Measurements from ENCODE around the gene AHCYL2. TPM values are rescaled to one million over a fixed set of nuclear protein-coding genes. Genes with fewer than 3 reads are reported as not detected.
"Not testable (repeated sequence)": the region's sequence is repeated elsewhere in the genome, so short reads cannot be mapped to it uniquely, and the experiment has no call there.

The AHCYL2 gene
- total RNA-seq, 8 experiments from 2014 or later: 8.5 to 123 (median 23.8) TPM

DNA sequence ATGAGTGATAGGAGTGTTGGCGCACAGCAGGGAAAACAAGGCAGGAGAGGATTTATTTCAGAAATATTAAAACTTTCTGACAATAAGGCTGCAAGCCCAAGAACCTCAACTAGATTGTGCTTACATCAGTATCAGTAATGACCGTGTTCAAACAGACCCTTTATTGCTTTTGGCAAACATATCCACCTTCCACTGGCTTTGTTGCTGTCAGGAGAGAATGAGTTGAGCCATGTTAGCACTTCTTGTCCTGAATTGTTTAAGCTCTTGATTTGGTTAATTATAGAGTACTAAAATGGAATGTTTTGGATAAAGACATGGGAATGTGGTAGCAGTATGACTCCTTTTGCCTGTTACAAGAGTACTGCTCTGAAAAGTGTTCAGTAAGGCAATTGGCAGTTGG is 3.8 kb downstream of the AHCYL2 start:
- Histone ChIP-seq H3K27ac (no peak overlapping the region), H3K4me1 (replicated peaks in 1 of 2) (peaks cover 12 to 16% of the 10 kb centered on the region in 2 donors), H3K4me3 (no peak overlapping the region)
- in situ Hi-C loops (cut with MboI; ENCODE audit: low pct_unique_long_range_greater_than_20kb in 2 of 9, low sequenced_read_pairs in 9 of 9, unreplicated experiment in 9 of 9): loop anchor here in 2 of 9 experiments (10.0 kb wide), 2 partner anchors 66 to 246 kb away; no protein-coding TSS in a partner anchor
- ATAC-seq (replicated peaks in 6 of 8): no peak
- WGBS, 10 experiments: 25 to 100% (median 100%) methylated on average over 1 to 2 of the region's 2 CpGs; no CpG with 5 or more reads in 2 of the 10 experiments

DNA sequence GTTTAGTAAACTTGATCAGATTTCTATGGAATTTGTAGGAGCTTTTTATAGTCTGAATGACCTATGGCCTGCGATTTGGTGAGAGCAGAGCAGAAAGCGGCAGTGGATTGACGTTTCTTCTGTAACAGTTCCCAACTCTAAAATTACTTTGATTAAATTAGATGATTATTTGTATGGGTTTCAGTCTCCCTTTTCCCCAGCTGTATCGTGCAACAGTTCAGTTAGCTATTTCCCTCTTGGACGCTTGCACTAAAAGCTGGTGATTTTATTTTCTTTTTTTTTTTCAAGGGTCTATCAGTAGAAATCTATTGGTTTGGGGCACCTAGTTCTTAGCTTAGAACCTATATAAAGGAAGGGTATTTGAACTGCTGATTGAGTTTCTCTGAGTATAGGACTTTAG is 6.8 kb downstream of the AHCYL2 start:
- no peak overlapping the region for H3K4me3 ChIP-seq
- 43 to 100% (median 95%) methylated on average over 1 to 5 of the region's 5 CpGs for WGBS, 10 experiments
- no peak for ATAC-seq (replicated peaks in 6 of 8)

DNA sequence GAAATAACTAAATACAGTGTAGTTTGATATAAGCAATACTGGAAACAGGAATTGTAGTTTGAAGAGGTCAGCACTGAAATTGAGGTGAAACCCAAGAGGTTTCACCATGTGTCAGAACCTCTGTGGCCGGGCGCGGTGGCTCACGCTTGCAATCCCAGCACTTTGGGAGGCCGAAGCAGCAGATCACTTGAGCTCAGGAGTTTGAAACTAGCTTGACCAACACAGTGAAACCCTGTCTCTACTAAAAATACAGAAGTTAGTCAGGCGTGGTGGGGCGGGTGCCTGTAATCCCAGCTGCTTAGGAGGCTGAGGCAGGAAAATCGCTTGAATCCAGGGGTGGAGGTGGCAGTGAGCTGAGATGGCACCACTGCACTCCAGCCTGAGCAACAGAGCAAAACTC is 13.7 kb downstream of the AHCYL2 start:
- ATAC-seq (replicated peaks in 6 of 8): no peak
- in situ Hi-C loops (cut with MboI; ENCODE audit: low pct_unique_long_range_greater_than_20kb in 2 of 9, low sequenced_read_pairs in 9 of 9, unreplicated experiment in 9 of 9): no loop called here

More for the DNA sequence above, 6.8 kb downstream of the AHCYL2 start:
- Histone ChIP-seq H3K4me1 (replicated peaks in 1 of 2) (peaks cover 8 to 9% of the 10 kb centered on the region in 2 donors), H3K27ac (no peak overlapping the region)
- in situ Hi-C loops (cut with MboI; ENCODE audit: low pct_unique_long_range_greater_than_20kb in 2 of 9, low sequenced_read_pairs in 9 of 9, unreplicated experiment in 9 of 9): no loop called here

DNA sequence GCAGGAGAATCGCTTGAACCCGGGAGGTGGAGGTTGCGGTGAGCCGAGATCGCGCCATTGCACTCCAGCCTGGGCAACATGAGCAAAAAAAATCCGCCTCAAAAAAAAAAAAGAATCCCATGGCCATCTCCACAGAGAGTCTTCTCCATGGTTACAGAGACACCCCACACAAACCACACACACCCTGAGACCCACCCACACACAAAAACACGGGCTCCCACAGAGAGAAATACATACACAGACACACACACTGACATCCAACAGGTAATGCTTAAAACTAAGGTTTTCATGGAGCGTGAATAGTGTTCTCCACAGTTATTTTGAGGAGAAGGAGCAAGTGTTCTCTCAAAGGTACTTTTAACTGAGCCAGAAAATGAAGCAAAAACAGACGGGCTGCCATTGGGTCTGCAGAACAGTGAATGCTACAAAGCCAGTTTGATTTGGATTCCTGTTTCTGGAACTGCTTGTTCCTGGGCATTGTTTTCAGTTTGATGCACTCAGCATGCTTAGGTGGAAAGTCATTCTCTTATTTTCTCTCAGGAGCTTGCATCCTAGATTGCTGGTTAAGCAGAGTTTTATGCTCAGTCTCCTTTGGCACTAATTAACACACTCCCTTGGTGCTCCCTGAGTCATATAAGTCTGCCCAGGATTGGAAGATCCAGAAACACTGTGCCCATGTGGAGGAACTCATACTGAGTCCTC is 15.4 kb downstream of the AHCYL2 start:
- Histone ChIP-seq H3K4me3 (no peak overlapping the region), H3K27ac (no peak overlapping the region), H3K4me1 (replicated peaks in 1 of 2) (no peaks in the 10 kb centered on the region)
- ATAC-seq (replicated peaks in 6 of 8): peak in 1 of 8 experiments; percentile 26
- 60 to 97% (median 90%) methylated on average over 1 to 6 of the region's 10 CpGs; no CpG with 5 or more reads in 3 of the 10 experiments for WGBS, 10 experiments
- in situ Hi-C loops (cut with MboI; ENCODE audit: low pct_unique_long_range_greater_than_20kb in 2 of 9, low sequenced_read_pairs in 9 of 9, unreplicated experiment in 9 of 9): no loop called here

More for the DNA sequence above, 13.7 kb downstream of the AHCYL2 start:
- H3K4me1 ChIP-seq (replicated peaks in 1 of 2): no peaks in the 10 kb centered on the region
- no peak overlapping the region for H3K4me3 ChIP-seq
- H3K27ac ChIP-seq: no peak overlapping the region
- 84 to 100% (median 96%) methylated on average over 2 to 6 of the region's 8 CpGs; no CpG with 5 or more reads in 5 of the 10 experiments for WGBS, 10 experiments

DNA sequence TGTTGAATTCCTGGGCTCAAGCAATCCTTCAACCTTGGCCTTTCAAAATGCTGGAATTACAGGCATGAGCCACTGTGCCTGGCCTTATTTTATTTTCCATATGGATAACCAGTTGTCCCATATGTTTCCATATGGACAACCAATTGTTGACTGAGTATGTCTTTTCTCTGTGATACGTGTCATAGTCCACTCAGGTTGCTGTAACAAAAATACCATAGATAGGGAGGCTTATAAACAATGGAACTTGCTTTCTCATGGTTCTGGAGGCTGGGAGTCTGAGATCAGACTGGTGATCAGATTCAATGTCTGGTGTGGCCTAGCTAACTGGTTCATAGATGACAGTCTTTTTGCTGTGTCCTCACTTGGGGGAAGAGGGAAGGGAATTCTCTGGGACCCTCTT is 19.4 kb downstream of the AHCYL2 start:
- Histone ChIP-seq H3K4me3 (no peak overlapping the region), H3K27ac (no peak overlapping the region), H3K4me1 (replicated peaks in 1 of 2) (no peaks in the 10 kb centered on the region)
- ATAC-seq (replicated peaks in 6 of 8): no peak
- in situ Hi-C loops (cut with MboI; ENCODE audit: low pct_unique_long_range_greater_than_20kb in 2 of 9, low sequenced_read_pairs in 9 of 9, unreplicated experiment in 9 of 9): no loop called here
- 80 to 100% (median 94%) methylated on average over 1 of the region's 1 CpG; no CpG with 5 or more reads in 4 of the 10 experiments for WGBS, 10 experiments

DNA sequence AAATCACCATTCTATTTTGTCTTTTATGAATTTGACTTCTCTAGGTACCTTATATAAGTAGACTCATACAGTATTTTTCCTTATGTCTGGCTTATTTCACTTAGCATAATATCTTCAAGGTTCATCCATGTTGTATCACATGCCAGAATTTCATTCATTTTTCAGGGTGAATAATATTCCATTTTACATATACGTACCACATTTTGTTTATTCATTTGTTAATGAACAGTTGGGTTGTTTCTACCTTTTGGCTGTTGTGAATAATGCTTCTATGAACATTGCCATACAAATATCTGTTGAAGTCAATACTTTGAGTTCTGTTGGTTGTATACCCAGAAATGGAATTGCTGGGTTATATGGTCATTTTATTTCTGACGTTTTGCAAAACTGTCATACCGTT is 20.7 kb downstream of the AHCYL2 start:
- WGBS, 10 experiments: 63 to 100% (median 93%) methylated on average over 1 to 3 of the region's 3 CpGs; no CpG with 5 or more reads in 1 of the 10 experiments
- H3K4me1 ChIP-seq (replicated peaks in 1 of 2): no peaks in the 10 kb centered on the region
- no peak for ATAC-seq (replicated peaks in 6 of 8)
- no peak overlapping the region for H3K4me3 ChIP-seq
- H3K27ac ChIP-seq: no peak overlapping the region
- in situ Hi-C loops (cut with MboI; ENCODE audit: low pct_unique_long_range_greater_than_20kb in 2 of 9, low sequenced_read_pairs in 9 of 9, unreplicated experiment in 9 of 9): no loop called here

DNA sequence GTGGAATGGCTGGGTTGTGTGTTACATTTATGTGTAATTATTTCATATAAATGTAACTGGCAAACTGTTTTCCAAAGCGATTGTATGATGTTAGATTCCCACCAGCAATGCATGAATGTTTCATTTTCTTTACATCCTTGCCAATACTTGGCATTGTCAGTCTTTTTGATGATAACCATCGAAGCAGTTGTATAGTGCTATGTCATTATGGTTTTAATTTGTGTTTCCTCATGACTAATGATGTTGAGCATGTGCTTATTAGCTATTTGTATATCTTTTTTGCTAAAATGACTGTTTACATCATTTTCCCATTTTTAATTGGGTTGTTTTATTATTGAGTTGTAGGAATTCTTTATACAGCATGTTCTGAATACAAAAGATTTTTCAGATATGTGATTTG is 22.3 kb downstream of the AHCYL2 start:
- 6 to 100% (median 85%) methylated on average over 1 to 2 of the region's 2 CpGs for WGBS, 10 experiments
- no peak for ATAC-seq (replicated peaks in 6 of 8)
- Histone ChIP-seq H3K4me3 (no peak overlapping the region), H3K4me1 (replicated peaks in 1 of 2) (peaks cover 0 to 3% of the 10 kb centered on the region in 2 donors), H3K27ac (no peak overlapping the region)
- in situ Hi-C loops (cut with MboI; ENCODE audit: low pct_unique_long_range_greater_than_20kb in 2 of 9, low sequenced_read_pairs in 9 of 9, unreplicated experiment in 9 of 9): no loop called here

DNA sequence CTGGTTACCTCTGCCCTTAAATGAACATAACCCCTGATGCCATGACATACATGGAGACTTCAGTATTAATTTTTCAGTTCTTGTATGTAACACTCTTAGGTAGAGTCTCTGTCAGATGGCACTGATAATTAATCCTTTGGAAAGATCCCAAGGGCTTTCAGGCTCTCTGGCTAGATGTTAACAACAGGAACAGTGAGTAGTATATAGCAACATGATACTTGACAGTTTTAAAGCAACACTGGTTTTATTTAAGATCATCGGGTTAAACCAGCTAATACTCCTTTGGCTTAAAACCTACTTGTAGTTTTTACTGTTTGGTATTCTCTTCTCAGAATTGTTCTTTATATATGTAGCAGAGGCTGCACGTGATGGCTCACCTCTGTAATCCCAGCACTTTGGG is 27.3 kb downstream of the AHCYL2 start:
- in situ Hi-C loops (cut with MboI; ENCODE audit: low pct_unique_long_range_greater_than_20kb in 2 of 9, low sequenced_read_pairs in 9 of 9, unreplicated experiment in 9 of 9): no loop called here
- Histone ChIP-seq H3K4me3 (no peak overlapping the region), H3K27ac (no peak overlapping the region), H3K4me1 (replicated peaks in 1 of 2) (peaks cover 0 to 7% of the 10 kb centered on the region in 2 donors)
- 0 to 100% (median 90%) methylated on average over 1 to 2 of the region's 2 CpGs; no CpG with 5 or more reads in 2 of the 10 experiments for WGBS, 10 experiments
- ATAC-seq (replicated peaks in 6 of 8): peak in 5 of 8 experiments; percentile 29 to 42 (median 35)

- H3K4me1 ChIP-seq (replicated peaks in 1 of 2); ATAC-seq (replicated peaks in 6 of 8); H3K27ac ChIP-seq; H3K4me3 ChIP-seq; in situ Hi-C loops (cut with MboI; ENCODE audit: low pct_unique_long_range_greater_than_20kb in 2 of 9, low sequenced_read_pairs in 9 of 9, unreplicated experiment in 9 of 9): not testable (repeated sequence)
- 80 to 100% (median 100%) methylated on average over 1 to 5 of the region's 5 CpGs; no CpG with 5 or more reads in 3 of the 10 experiments for WGBS, 10 experiments
These were observed 27.8 kb downstream of the AHCYL2 start for GRCh38 chr7:129252603-129253002.

GRCh38 chr7:129255800-129256199 is 31.0 kb downstream of the AHCYL2 start:
- WGBS, 10 experiments: 78 to 100% (median 94%) methylated on average over 2 to 4 of the region's 4 CpGs
- ATAC-seq (replicated peaks in 6 of 8): no peak
- no peak overlapping the region for H3K4me3 ChIP-seq
- H3K27ac ChIP-seq: no peak overlapping the region
- in situ Hi-C loops (cut with MboI; ENCODE audit: low pct_unique_long_range_greater_than_20kb in 2 of 9, low sequenced_read_pairs in 9 of 9, unreplicated experiment in 9 of 9): no loop called here
- peaks cover 9 to 24% of the 10 kb centered on the region in 2 donors for H3K4me1 ChIP-seq (replicated peaks in 1 of 2)

DNA sequence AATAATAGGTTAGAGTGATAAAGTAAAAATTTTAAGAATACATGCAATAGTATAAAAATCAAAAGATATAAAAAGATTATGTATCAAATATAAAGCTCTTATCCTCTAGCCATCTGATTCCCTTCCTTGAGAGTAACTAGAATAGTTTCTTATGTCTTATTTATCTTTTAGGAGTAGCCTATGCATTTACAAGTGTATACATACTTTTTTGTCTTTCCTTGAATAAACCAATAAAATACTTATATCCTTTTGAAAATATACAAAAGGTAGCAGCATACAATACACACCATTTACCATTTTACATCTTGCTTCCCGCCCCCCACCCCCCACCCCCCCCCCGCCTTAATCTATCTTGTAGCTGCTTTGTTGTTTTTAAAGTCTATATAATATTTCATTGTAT is 31.4 kb downstream of the AHCYL2 start:
- H3K27ac ChIP-seq: no peak overlapping the region
- in situ Hi-C loops (cut with MboI; ENCODE audit: low pct_unique_long_range_greater_than_20kb in 2 of 9, low sequenced_read_pairs in 9 of 9, unreplicated experiment in 9 of 9): no loop called here
- H3K4me1 ChIP-seq (replicated peaks in 1 of 2): peaks cover 9 to 24% of the 10 kb centered on the region in 2 donors
- no peak for ATAC-seq (replicated peaks in 6 of 8)
- WGBS, 10 experiments: 94% methylated on average over 2 of the region's 2 CpGs; no CpG with 5 or more reads in 9 of the 10 experiments
- H3K4me3 ChIP-seq: no peak overlapping the region

DNA sequence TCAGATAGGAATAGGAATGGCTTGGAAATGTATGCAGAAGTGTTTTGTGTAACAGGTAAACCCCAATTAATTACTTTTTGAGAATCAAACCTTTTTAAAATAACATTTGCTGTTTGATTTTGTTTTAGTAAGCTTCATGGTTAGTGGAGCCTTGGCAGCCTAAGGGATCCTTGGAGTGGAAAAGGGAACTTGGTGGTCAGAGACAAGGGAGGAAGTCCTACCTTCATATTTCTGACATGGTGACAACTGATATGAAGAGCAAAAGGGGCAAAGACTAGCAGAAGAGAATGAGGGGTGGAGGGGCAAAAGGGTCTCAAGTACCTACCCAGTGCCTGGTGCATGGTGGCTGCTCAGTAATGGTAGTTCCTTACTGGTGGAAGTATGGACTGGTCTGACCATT is 32.3 kb downstream of the AHCYL2 start:
- no peak overlapping the region for H3K27ac ChIP-seq

DNA sequence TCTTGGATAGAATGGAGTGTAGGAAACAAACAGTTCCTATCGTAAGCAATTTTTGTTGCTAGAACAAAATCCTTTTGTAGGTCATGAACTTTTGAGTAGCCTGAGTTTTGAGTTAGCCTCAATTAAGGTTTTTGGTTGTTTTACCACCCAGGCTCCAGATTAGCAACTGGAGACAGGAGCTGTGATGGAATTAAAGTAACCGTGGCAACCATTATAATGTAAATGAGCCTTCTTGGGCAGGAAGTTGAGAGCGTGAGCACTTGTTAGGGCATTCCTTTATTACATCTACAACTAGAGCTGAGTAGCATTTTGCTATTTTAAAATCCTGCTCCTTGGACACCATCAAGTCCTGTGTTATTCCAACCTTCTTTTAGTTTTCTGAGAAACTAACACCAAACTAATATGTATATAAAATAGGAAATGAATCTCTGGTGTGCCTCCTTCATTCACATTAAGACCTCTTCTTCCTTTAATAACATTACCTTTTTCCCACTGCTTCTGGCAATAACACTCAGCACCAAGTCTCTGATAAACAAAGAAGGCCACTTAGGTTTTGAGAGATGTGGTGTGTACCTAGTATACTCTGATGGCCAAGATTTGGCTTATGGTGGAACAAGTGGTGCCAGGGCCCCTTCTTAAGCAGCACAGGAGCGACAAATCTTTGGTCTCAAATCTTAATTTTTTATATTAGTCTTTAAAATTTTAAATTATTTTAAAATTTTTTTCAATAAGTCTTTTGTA is 34.0 kb downstream of the AHCYL2 start:
- H3K4me1 ChIP-seq (replicated peaks in 1 of 2): peaks cover 9 to 17% of the 10 kb centered on the region in 2 donors
- 0 to 100% (median 31%) methylated on average over 1 to 4 of the region's 4 CpGs for WGBS, 10 experiments
- H3K4me3 ChIP-seq: no peak overlapping the region
- peak in 7 of 8 experiments; percentile 5 to 98 (median 77) for ATAC-seq (replicated peaks in 6 of 8)
- H3K27ac ChIP-seq: peak overlapping the region; percentile 26 to 30
- in situ Hi-C loops (cut with MboI; ENCODE audit: low pct_unique_long_range_greater_than_20kb in 2 of 9, low sequenced_read_pairs in 9 of 9, unreplicated experiment in 9 of 9): no loop called here

More for the DNA sequence above, 32.3 kb downstream of the AHCYL2 start:
- Histone ChIP-seq H3K4me1 (replicated peaks in 1 of 2) (peaks cover 9 to 20% of the 10 kb centered on the region in 2 donors), H3K4me3 (no peak overlapping the region)
- ATAC-seq (replicated peaks in 6 of 8): no peak
- in situ Hi-C loops (cut with MboI; ENCODE audit: low pct_unique_long_range_greater_than_20kb in 2 of 9, low sequenced_read_pairs in 9 of 9, unreplicated experiment in 9 of 9): no loop called here
